ENCODE measurements around the gene GNPTG.
"Not testable (repeated sequence)": the region's sequence is repeated elsewhere in the genome, so short reads cannot be mapped to it uniquely, and the experiment has no call there.

Gene GNPTG

GRCh38 chr16:1320097-1320496 lies 31.6 kb upstream of the GNPTG start:
- DNase-seq: no peak

- no peak for DNase-seq
Measured at GRCh38 chr16:1320658-1321240, 31.0 kb upstream of the GNPTG start.

GRCh38 chr16:1322407-1322806 lies 29.3 kb upstream of the GNPTG start:
- no peak for DNase-seq

GRCh38 chr16:1323296-1324239 lies 28.2 kb upstream of the GNPTG start:
- DNase-seq: no peak

- no peak for DNase-seq
Measured at GRCh38 chr16:1324286-1324826, 27.4 kb upstream of the GNPTG start.

- DNase-seq: no peak
Measured at GRCh38 chr16:1325261-1325660, 26.5 kb upstream of the GNPTG start.

- no peak for DNase-seq
Measured at GRCh38 chr16:1325673-1326371, 25.9 kb upstream of the GNPTG start.

GRCh38 chr16:1326391-1326790 lies 25.3 kb upstream of the GNPTG start:
- DNase-seq: no peak

- no peak for DNase-seq
Measured at GRCh38 chr16:1326946-1327618, 24.6 kb upstream of the GNPTG start.

GRCh38 chr16:1327619-1327947 lies 24.1 kb upstream of the GNPTG start:
- DNase-seq: no peak

- DNase-seq: not testable (repeated sequence)
Measured at GRCh38 chr16:1328136-1328535, 23.6 kb upstream of the GNPTG start.

- DNase-seq: not testable (repeated sequence)
Measured at GRCh38 chr16:1328961-1329360, 22.8 kb upstream of the GNPTG start.

- DNase-seq: no peak
Measured at GRCh38 chr16:1330260-1330914, 21.3 kb upstream of the GNPTG start.

GRCh38 chr16:1330931-1331711 lies 20.6 kb upstream of the GNPTG start:
- no peak for DNase-seq

- no peak for DNase-seq
Measured at GRCh38 chr16:1331712-1332617, 19.8 kb upstream of the GNPTG start.

- no peak for DNase-seq
Measured at GRCh38 chr16:1332618-1333148, 19.0 kb upstream of the GNPTG start.

- DNase-seq: peak in 1 of 2 experiments; percentile 24
Measured at GRCh38 chr16:1333149-1333812, 18.4 kb upstream of the GNPTG start, which contains the start of gene BAIAP3. TSS of gene BAIAP3 (plus strand) at chr16:1333645. CDS start at chr16:1338550, 4,905 bp downstream.

- DNase-seq: no peak
Measured at GRCh38 chr16:1333854-1334700, 17.7 kb upstream of the GNPTG start.

Measured in activated CD4-positive, alpha-beta T cell treated with anti-CD3 and anti-CD28 coated beads, Interleukin-2, amount 50 U/mL, for 4 hours (primary cell).